Calu3 (cell line): Measurements from ENCODE around the gene MMP10. TPM values are rescaled to one million over a fixed set of nuclear protein-coding genes. Genes with fewer than 3 reads are reported as not detected.
A peak's percentile ranks its signal among the peaks of the same experiment; 100 is the strongest.
"Not testable (repeated sequence)": the region's sequence is repeated elsewhere in the genome, so short reads cannot be mapped to it uniquely, and the experiment has no call there.

ENCODE experiments used
- BruUV-seq: library from RNA; stranded (reverse); fragments of 400-500 nt; replicated peaks from 2 replicates; lab custom pipeline; 2021; lab: Mats Ljungman, UMichigan
- CTCF ChIA-PET: fragments of 300-600 bp; sonication (Branson Sonifier 250); formaldehyde crosslinking; loops from one replicate; lab custom pipeline; 2022; ENCODE audit warnings: antibody characterized with exemption; lab: Charles Lee
- DNase-seq: peaks from one replicate; pipeline ENCODE4 v3.0.0; 2022
- H3K27ac Mint-ChIP-seq: one replicate; pipeline ENCODE4 v1.8.0; 2022; ENCODE audit warnings: mixed read lengths; ENCODE audit not compliant: unreplicated experiment
- H3K27me3 Mint-ChIP-seq: one replicate; pipeline ENCODE4 v1.8.0; 2022; ENCODE audit warnings: mixed read lengths; ENCODE audit not compliant: unreplicated experiment
- H3K36me3 Mint-ChIP-seq: one replicate; pipeline ENCODE4 v1.8.0; 2022; ENCODE audit warnings: mild to moderate bottlenecking, moderate library complexity, mixed read lengths; ENCODE audit not compliant: insufficient read depth, unreplicated experiment
- H3K4me1 Mint-ChIP-seq: one replicate; pipeline ENCODE4 v1.8.0; 2022; ENCODE audit warnings: mild to moderate bottlenecking, low read depth, mixed read lengths; ENCODE audit not compliant: unreplicated experiment
- H3K4me3 Mint-ChIP-seq: one replicate; pipeline ENCODE4 v1.8.0; 2022; ENCODE audit warnings: mild to moderate bottlenecking, low read depth, moderate library complexity, mixed read lengths; ENCODE audit not compliant: unreplicated experiment
- H3K9me3 Mint-ChIP-seq: one replicate; pipeline ENCODE4 v1.8.0; 2022; ENCODE audit warnings: low read depth, mixed read lengths; ENCODE audit not compliant: unreplicated experiment
- CTCF ChIP-seq: fragments of 200-600 bp; IDR thresholded peaks from one replicate; pipeline ENCODE4 v1.8.0; 2022; ENCODE audit warnings: antibody characterized with exemption; ENCODE audit not compliant: unreplicated experiment
- intact Hi-C: fragments of 100-400 bp; cut with micrococcal nuclease; formaldehyde crosslinking; loops from one replicate; pipeline ENCODE4 v1.10.0; 2022; ENCODE audit not compliant: unreplicated experiment
- total RNA-seq: library from RNA; stranded (reverse); gene quantifications from 2 replicates; pipeline ENCODE4 v1.2.3, GENCODE V29; 2022

MMP10 gene
- total RNA-seq, 1 experiment from 2014 or later, result not detected

- intact Hi-C loops, result no loop called here
- CTCF ChIA-PET, result no interaction called here
These were observed 22.4 kb downstream of the MMP10 start for GRCh38 chr11:102757823-102758549.

GRCh38 chr11:102753267-102753666, 27.2 kb downstream of the MMP10 start:
- TF ChIP-seq CTCF, result no peak
- Mint-ChIP-seq H3K27ac (no peak overlapping the region), H3K27me3 (no peaks in the 10 kb centered on the region), H3K4me1 (peaks cover 12% of the 10 kb centered on the region), H3K4me3 (no peak overlapping the region), H3K36me3 (no peaks in the 10 kb centered on the region), H3K9me3 (no peaks in the 10 kb centered on the region)
- intact Hi-C loops, result no loop called here
- DNase-seq, result no peak
- CTCF ChIA-PET, result no interaction called here
- no TSS peak for BruUV-seq

More at GRCh38 chr11:102757823-102758549, 22.4 kb downstream of the MMP10 start:
- no peak overlapping the region for H3K27ac Mint-ChIP-seq
- no TSS peak for BruUV-seq
- DNase-seq, result no peak
- peaks cover 9% of the 10 kb centered on the region for H3K4me1 Mint-ChIP-seq
- no peak overlapping the region for H3K4me3 Mint-ChIP-seq
- TF ChIP-seq CTCF, result no peak
- peaks cover 2% of the 10 kb centered on the region for H3K27me3 Mint-ChIP-seq
- no peaks in the 10 kb centered on the region for H3K36me3 Mint-ChIP-seq
- H3K9me3 Mint-ChIP-seq, result no peaks in the 10 kb centered on the region

GRCh38 chr11:102751673-102752072, 28.8 kb downstream of the MMP10 start:
- TF ChIP-seq CTCF, result no peak
- Mint-ChIP-seq H3K4me1 (peaks cover 10% of the 10 kb centered on the region), H3K36me3 (peaks cover 8% of the 10 kb centered on the region), H3K9me3 (no peaks in the 10 kb centered on the region), H3K27me3 (no peaks in the 10 kb centered on the region), H3K4me3 (no peak overlapping the region), H3K27ac (no peak overlapping the region)
- CTCF ChIA-PET, result no interaction called here
- BruUV-seq, result no TSS peak
- intact Hi-C loops, result no loop called here
- DNase-seq, result no peak

GRCh38 chr11:102749101-102749722, 31.2 kb downstream of the MMP10 start:
- H3K27me3 Mint-ChIP-seq, result no peaks in the 10 kb centered on the region
- BruUV-seq, result no TSS peak
- no peak for TF ChIP-seq CTCF
- DNase-seq, result no peak
- peaks cover 10% of the 10 kb centered on the region for H3K4me1 Mint-ChIP-seq
- H3K36me3 Mint-ChIP-seq, result peaks cover 8% of the 10 kb centered on the region
- intact Hi-C loops, result no loop called here
- CTCF ChIA-PET, result no interaction called here
- H3K27ac Mint-ChIP-seq, result no peak overlapping the region
- no peaks in the 10 kb centered on the region for H3K9me3 Mint-ChIP-seq
- H3K4me3 Mint-ChIP-seq, result no peak overlapping the region

- Mint-ChIP-seq H3K4me1 (peaks cover 10% of the 10 kb centered on the region), H3K27ac (peak overlapping the region; percentile 77), H3K4me3 (peak overlapping the region; percentile 87)
- CTCF ChIA-PET, result interaction anchor here (1.0 kb wide), 1 partner anchor 885 kb away, joined by 3 read pairs; no protein-coding TSS in a partner anchor
- H3K9me3 Mint-ChIP-seq, intact Hi-C loops, H3K36me3 Mint-ChIP-seq, H3K27me3 Mint-ChIP-seq, BruUV-seq: not testable (repeated sequence)
- DNase-seq, result peak; percentile 26
These were observed 33.5 kb downstream of the MMP10 start for GRCh38 chr11:102746746-102747578.
